SJCRH30 (cell line): ENCODE data around the gene GNAT1. TPM values are rescaled to one million over a fixed set of nuclear protein-coding genes. Genes with fewer than 3 reads are reported as not detected.

Experiments
- total RNA-seq: library from RNA; depleted of rRNA; stranded (reverse); fragments of >200 nt; shearing (Covaris generic); gene quantifications from 2 replicates; pipeline ENCODE4 v1.2.3, GENCODE V29; 2014; rRNA removed

The GNAT1 gene
- total RNA-seq, 1 experiment from 2014 or later = 0.14 TPM

Other genes starting within 250 kb of the GNAT1 start
- 75.6 and 98.5 TPM in 2 replicates for gene RBM5, start 102.7 kb upstream of the GNAT1 start, total RNA-seq
- gene SEMA3F, start 36.3 kb upstream of the GNAT1 start, total RNA-seq = 9.3 and 11.3 TPM in 2 replicates
- 1.4 and 2.9 TPM in 2 replicates for gene SLC38A3, start 13.7 kb downstream of the GNAT1 start, total RNA-seq
- gene GNAI2, start 44.6 kb downstream of the GNAT1 start, total RNA-seq = 63.8 and 64.7 TPM in 2 replicates
- gene SEMA3B, start 77.5 kb downstream of the GNAT1 start, total RNA-seq = 3.3 and 4.8 TPM in 2 replicates
- not detected in 2 replicates for gene LSMEM2, start 87.5 kb downstream of the GNAT1 start, total RNA-seq
- 85.3 and 98.8 TPM in 2 replicates for gene IFRD2, start 100.8 kb downstream of the GNAT1 start, total RNA-seq
- 3.6 and 4.5 TPM in 2 replicates for gene HYAL3, start 107.8 kb downstream of the GNAT1 start, total RNA-seq
- 3.2 and 3.4 TPM in 2 replicates for gene NAA80, start 107.8 kb downstream of the GNAT1 start, total RNA-seq
- 0.43 TPM in 1 of 2 replicates, not detected in the other for gene HYAL1, start 112.0 kb downstream of the GNAT1 start, total RNA-seq
- 41.7 and 47.2 TPM in 2 replicates for gene HYAL2, start 131.1 kb downstream of the GNAT1 start, total RNA-seq
- 21.2 and 26.4 TPM in 2 replicates for gene TUSC2, start 136.6 kb downstream of the GNAT1 start, total RNA-seq
- 11.7 and 12.7 TPM in 2 replicates for gene RASSF1, start 149.2 kb downstream of the GNAT1 start, total RNA-seq
- 0.73 and 0.99 TPM in 2 replicates for gene ZMYND10, start 154.1 kb downstream of the GNAT1 start, total RNA-seq
- 14.0 and 14.4 TPM in 2 replicates for gene NPRL2, start 159.2 kb downstream of the GNAT1 start, total RNA-seq
- 6.5 and 8.9 TPM in 2 replicates for gene CYB561D2, start 159.3 kb downstream of the GNAT1 start, total RNA-seq
- 27.2 and 28.2 TPM in 2 replicates for gene TMEM115, start 167.9 kb downstream of the GNAT1 start, total RNA-seq